ENCODE data around the gene PIK3C2G. TPM values are rescaled to one million over a fixed set of nuclear protein-coding genes. Genes with fewer than 3 reads are reported as not detected.
A peak's percentile ranks its signal among the peaks of the same experiment; 100 is the strongest.

Gene PIK3C2G
- total and polyA plus RNA-seq, 2 of the 4 experiments (the other 2 are of a cell fraction), result not detected

GRCh38 chr12:18461758-18462157 is 200.4 kb downstream of the PIK3C2G start:
- Histone ChIP-seq H4K5ac (ENCODE audit: low read depth, low read length) (no peak overlapping the region), H3K79me1 (ENCODE audit: low read depth in 1 of 2, low read length in 2 of 2) (no peaks in the 10 kb centered on the region), H3K14ac (replicated peaks; ENCODE audit: low read depth, low read length) (peak overlapping the region; percentile 61; the same call in 1 of the 2 replicates), H3K56ac (ENCODE audit: extremely low read depth, insufficient read depth, low read length) (no peak overlapping the region), H3K27me3 (ENCODE audit: control insufficient read depth, insufficient read depth, low read length) (no peaks in the 10 kb centered on the region), H3K36me3 (ENCODE audit: control insufficient read depth, insufficient read depth, low read length) (no peaks in the 10 kb centered on the region), H3K9me3 (ENCODE audit: control insufficient read depth, insufficient read depth, low read length) (no peaks in the 10 kb centered on the region), H3K18ac (ENCODE audit: low read depth, low read length) (no peak overlapping the region; the same call in 1 of the 2 replicates), H4K8ac (ENCODE audit: low read depth in 2 of 2, low read length in 2 of 2) (no peak overlapping the region), H2AK9ac (replicated peaks; ENCODE audit: low read depth, low read length, poor library complexity) (no peak overlapping the region), H3K9me1 (ENCODE audit: insufficient read depth, low read length) (no peaks in the 10 kb centered on the region), H2BK5ac (ENCODE audit: low read depth, low read length, poor library complexity, severe bottlenecking) (no peak overlapping the region), H3K4ac (ENCODE audit: low read depth, low read length) (no peak overlapping the region), H3K4me2 (ENCODE audit: low read depth, low read length) (no peak overlapping the region), H3K4me3 (ENCODE audit: insufficient read depth, low read depth, low read length) (no peak overlapping the region), H4K20me1 (ENCODE audit: insufficient read depth, low read length) (no peaks in the 10 kb centered on the region), H2AFZ (replicated peaks; ENCODE audit: low read length, poor library complexity) (no peak overlapping the region), H2BK120ac (ENCODE audit: low read depth, low read length) (no peak overlapping the region), H4K91ac (ENCODE audit: insufficient read depth, low read depth, low read length) (no peak overlapping the region), H3K9ac (ENCODE audit: low read depth, low read length) (no peak overlapping the region), H2BK15ac (ENCODE audit: low read depth, low read length) (no peak overlapping the region), H3K27ac (ENCODE audit: insufficient read depth, low read length) (no peak overlapping the region), H2BK20ac (ENCODE audit: low read depth, low read length) (no peak overlapping the region), H2AK5ac (ENCODE audit: low read depth, low read length) (peak overlapping the region; percentile 17; the same call in 1 of the 2 replicates), H3K4me1 (ENCODE audit: control insufficient read depth, insufficient read depth, low read length) (peaks cover 2% of the 10 kb centered on the region; the same call in 1 of the 2 replicates), H3K23ac (ENCODE audit: low read depth, low read length) (no peak overlapping the region)
- no peak for TF ChIP-seq RCOR1 (IDR thresholded peaks at IDR 0.05; ENCODE audit: insufficient replicate concordance, low read length)
- no peak for TF ChIP-seq USF2 (IDR thresholded peaks at IDR 0.05; ENCODE audit: low read depth, low read length)
- no peak for TF ChIP-seq CHD1 (IDR thresholded peaks at IDR 0.05; ENCODE audit: low read depth, low read length)
- TF ChIP-seq MAFK (IDR thresholded peaks at IDR 0.05; ENCODE audit: low read depth, low read length), result no peak
- TF ChIP-seq, protein P1, sequence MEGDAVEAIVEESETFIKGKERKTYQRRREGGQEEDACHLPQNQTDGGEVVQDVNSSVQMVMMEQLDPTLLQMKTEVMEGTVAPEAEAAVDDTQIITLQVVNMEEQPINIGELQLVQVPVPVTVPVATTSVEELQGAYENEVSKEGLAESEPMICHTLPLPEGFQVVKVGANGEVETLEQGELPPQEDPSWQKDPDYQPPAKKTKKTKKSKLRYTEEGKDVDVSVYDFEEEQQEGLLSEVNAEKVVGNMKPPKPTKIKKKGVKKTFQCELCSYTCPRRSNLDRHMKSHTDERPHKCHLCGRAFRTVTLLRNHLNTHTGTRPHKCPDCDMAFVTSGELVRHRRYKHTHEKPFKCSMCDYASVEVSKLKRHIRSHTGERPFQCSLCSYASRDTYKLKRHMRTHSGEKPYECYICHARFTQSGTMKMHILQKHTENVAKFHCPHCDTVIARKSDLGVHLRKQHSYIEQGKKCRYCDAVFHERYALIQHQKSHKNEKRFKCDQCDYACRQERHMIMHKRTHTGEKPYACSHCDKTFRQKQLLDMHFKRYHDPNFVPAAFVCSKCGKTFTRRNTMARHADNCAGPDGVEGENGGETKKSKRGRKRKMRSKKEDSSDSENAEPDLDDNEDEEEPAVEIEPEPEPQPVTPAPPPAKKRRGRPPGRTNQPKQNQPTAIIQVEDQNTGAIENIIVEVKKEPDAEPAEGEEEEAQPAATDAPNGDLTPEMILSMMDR (conservative IDR thresholded peaks at IDR 0.05; ENCODE audit: low read depth, low read length), result no peak
- intact Hi-C loops (cut with micrococcal nuclease) (no loop called here), in situ Hi-C loops (cut with MboI; ENCODE audit: low sequenced_read_pairs) (no loop called here), dilution Hi-C loops (cut with HindIII; ENCODE audit: low sequenced_read_pairs, unreplicated experiment) (no loop called here)
- DNase-seq, result no peak
- no CpG with 5 or more reads among the region's 2 CpGs for WGBS, 2 experiments (ENCODE audit: extremely low coverage in 2 of 2, insufficient read length in 1 of 2)
- CTCF ChIA-PET, result no interaction called here
- POLR2A ChIA-PET (ENCODE audit: unreplicated experiment), result interaction anchor here (0.7 kb wide), 1 partner anchor 8 kb away, joined by 3 read pairs; no protein-coding TSS in a partner anchor
- no TSS peak for BruUV-seq (replicated peaks)
- no peak for ATAC-seq (ENCODE audit: low read depth)

Measured in IMR-90 (cell line).